C4-2B (cell line): ENCODE measurements around the gene LARP6.

ENCODE experiments used
- ZFX ChIP-seq: fragments of 450-650 bp; IDR thresholded peaks from 2 replicates; pipeline ENCODE4 v1.6.1; 2017
- TF ChIP-seq, protein P1 (sequence below): fragments of 450-650 bp; conservative IDR thresholded peaks from 2 replicates; pipeline ENCODE4 v1.5.1; 2017; ENCODE audit warnings: mild to moderate bottlenecking

DNA sequence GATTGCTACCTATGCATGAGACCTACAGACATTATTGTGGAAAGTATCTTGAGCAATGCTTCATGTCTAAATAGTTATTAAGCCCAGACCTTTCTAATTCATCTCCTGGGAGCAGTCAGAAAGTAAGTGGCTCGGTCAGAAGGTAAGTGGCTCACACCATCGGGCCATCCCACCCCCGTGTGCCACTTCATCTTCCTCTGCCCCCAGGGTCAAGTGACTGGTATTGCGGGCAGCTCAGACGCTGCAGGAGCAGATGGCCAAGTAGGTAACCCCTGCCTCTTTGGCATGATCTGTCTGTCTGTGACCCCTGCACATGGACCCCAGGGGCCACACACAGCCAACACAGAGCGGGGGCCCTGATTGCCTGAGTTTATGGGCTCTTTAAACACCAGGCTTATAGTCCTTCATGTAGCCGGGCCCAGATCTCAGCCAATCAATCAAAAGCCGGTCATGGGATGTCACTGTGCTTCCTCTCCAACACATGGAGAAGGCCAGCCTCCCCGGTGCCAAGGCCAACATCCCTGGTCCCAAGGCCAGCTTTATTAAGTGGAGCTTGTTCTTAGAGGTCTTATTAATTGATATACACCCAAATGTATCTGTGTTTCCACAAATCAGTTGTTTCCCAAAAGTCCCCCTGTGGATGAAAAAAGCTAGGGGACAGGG lies 42.9 kb downstream of the LARP6 start:
- TF ChIP-seq, protein P1, sequence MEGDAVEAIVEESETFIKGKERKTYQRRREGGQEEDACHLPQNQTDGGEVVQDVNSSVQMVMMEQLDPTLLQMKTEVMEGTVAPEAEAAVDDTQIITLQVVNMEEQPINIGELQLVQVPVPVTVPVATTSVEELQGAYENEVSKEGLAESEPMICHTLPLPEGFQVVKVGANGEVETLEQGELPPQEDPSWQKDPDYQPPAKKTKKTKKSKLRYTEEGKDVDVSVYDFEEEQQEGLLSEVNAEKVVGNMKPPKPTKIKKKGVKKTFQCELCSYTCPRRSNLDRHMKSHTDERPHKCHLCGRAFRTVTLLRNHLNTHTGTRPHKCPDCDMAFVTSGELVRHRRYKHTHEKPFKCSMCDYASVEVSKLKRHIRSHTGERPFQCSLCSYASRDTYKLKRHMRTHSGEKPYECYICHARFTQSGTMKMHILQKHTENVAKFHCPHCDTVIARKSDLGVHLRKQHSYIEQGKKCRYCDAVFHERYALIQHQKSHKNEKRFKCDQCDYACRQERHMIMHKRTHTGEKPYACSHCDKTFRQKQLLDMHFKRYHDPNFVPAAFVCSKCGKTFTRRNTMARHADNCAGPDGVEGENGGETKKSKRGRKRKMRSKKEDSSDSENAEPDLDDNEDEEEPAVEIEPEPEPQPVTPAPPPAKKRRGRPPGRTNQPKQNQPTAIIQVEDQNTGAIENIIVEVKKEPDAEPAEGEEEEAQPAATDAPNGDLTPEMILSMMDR = no peak
- no peak for TF ChIP-seq ZFX
